ENCODE measurements around the gene NME4.

DNA sequence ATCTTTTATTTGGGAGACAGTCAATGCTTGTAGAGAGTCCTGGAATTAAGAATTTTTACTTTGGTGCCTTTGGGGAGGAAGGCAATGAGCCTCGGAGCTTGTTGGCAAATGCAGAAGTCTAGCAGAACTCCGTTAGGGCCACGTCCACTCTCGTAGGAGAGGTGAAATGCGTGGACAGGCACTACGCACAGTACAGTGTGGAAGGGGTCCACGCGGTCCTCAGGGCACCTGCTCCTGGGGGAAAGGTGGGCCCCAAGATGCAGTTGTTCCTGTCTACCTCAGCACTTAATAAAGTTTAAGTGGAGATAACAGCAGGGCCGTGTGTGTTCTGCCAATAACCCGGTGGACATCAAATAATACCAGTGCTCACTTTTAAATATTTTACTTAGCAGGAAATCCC, 30.3 kb downstream of the NME4 start:
- TF ChIP-seq, protein P1, sequence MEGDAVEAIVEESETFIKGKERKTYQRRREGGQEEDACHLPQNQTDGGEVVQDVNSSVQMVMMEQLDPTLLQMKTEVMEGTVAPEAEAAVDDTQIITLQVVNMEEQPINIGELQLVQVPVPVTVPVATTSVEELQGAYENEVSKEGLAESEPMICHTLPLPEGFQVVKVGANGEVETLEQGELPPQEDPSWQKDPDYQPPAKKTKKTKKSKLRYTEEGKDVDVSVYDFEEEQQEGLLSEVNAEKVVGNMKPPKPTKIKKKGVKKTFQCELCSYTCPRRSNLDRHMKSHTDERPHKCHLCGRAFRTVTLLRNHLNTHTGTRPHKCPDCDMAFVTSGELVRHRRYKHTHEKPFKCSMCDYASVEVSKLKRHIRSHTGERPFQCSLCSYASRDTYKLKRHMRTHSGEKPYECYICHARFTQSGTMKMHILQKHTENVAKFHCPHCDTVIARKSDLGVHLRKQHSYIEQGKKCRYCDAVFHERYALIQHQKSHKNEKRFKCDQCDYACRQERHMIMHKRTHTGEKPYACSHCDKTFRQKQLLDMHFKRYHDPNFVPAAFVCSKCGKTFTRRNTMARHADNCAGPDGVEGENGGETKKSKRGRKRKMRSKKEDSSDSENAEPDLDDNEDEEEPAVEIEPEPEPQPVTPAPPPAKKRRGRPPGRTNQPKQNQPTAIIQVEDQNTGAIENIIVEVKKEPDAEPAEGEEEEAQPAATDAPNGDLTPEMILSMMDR (IDR thresholded peaks at IDR 0.05): no peak
- TF ChIP-seq POLR2A (IDR thresholded peaks at IDR 0.05): no peak
